Muscle of back (tissue), 13 donors: Measurements from ENCODE around the gene TSPY1. TPM values are rescaled to one million over a fixed set of nuclear protein-coding genes. Genes with fewer than 3 reads are reported as not detected.
"Not testable (repeated sequence)": the region's sequence is repeated elsewhere in the genome, so short reads cannot be mapped to it uniquely, and the experiment has no call there.

Source experiments
- DNase-seq, 3 donors: peaks; one replicate each; pipeline versions ENCODE4 v3.0.0 to v3.0.0-alpha.2; 2013
- long read RNA-seq, 9 donors: transcript quantifications; one replicate each; lab custom pipeline, GENCODE V29; 2026
- polyA plus RNA-seq, 10 donors: library from polyadenylated mRNA; unstranded; fragments of 120-200 nt; gene quantifications; one replicate each; pipeline ENCODE4 v1.2.1, GENCODE V29; 2013; ENCODE audit not compliant: insufficient read length in 10 of 10

The TSPY1 gene, protein sequence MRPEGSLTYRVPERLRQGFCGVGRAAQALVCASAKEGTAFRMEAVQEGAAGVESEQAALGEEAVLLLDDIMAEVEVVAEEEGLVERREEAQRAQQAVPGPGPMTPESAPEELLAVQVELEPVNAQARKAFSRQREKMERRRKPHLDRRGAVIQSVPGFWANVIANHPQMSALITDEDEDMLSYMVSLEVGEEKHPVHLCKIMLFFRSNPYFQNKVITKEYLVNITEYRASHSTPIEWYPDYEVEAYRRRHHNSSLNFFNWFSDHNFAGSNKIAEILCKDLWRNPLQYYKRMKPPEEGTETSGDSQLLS
- polyA plus RNA-seq = not detected
- long read RNA-seq, donor 1 = 0 reads
- long read RNA-seq, donor 2 = 0 reads
- long read RNA-seq, donor 3 = 0 reads
- long read RNA-seq, donor 4 = 0 reads
- long read RNA-seq, donor 5 = 0 reads
- long read RNA-seq, donor 6 = 0 reads
- long read RNA-seq, donor 7 = 0 reads
- long read RNA-seq, donor 8 = 0 reads
- long read RNA-seq, donor 9 = 0 reads

DNA sequence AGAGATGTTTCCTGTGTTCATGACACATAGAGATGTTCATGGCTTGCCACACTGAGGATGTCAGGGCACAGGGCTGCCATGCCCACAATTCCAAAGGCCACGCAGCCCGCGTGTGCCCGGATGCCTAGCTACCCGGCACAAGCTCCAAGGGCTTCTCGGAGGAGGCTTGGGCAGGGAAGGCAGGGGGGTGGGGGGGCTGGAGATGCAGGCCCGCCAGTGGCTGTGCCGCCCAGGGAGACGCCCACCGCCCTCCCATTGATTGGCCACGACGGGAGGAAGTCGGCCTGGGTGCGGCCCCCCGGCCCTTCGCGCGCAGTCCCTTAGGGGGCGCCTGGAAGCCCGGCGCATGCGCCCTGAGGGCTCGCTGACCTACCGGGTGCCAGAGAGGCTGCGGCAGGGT, at the start of gene TSPY1:
Gene TSPY1 (plus strand): TSS at position 301 of the 400 bp plus-strand sequence. CDS start 46 bp downstream, at position 347.
- not testable (repeated sequence) for DNase-seq

DNA sequence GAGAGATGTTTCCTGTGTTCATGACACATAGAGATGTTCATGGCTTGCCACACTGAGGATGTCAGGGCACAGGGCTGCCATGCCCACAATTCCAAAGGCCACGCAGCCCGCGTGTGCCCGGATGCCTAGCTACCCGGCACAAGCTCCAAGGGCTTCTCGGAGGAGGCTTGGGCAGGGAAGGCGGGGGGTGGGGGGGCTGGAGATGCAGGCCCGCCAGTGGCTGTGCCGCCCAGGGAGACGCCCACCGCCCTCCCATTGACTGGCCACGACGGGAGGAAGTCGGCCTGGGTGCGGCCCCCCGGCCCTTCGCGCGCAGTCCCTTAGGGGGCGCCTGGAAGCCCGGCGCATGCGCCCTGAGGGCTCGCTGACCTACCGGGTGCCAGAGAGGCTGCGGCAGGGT, 20.2 kb downstream of the TSPY1 start, which contains the start of gene TSPY9:
Gene TSPY9 (plus strand): TSS at position 301 of the 400 bp plus-strand sequence. CDS start 46 bp downstream, at position 347.
- not testable (repeated sequence) for DNase-seq

DNA sequence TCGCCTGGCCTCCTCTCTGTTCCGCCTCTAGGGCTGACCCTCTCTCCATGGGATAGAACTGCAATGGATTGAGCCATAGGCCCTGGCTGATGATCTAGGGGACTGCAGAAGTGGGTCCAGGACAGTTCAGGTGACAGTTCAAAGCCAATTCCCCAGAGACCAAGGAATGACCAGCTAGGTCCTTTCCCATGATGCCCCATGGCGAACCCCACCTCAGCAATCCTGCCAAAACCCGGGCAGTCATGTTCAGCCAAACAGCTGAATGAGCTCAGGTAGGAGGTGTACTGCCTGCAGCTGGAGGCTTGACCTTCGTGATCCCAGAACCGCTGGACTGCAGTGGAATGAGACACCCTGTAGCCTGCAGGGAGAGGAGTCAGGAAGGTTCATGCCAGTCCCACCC, 37.6 kb downstream of the TSPY1 start:
- DNase-seq = not testable (repeated sequence)

DNA sequence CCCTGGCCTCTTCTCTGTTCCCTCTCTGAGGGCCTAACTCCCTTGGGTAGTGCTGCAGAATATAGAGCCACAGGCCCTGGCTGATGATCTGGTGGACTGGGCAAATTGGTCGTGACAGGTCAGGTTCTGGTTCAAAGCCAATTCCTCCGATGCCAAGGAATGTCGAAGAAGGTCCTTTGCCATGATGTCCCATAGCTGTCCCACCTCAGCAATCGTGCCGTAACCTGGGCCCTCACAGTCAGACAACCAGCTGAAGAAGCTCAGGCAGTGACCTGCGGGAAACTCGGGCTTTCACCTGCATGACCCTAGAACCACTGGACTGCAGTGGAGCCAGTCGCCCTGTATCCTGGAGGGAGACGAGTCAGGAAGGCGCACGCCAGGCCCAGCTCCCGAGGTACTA, 49.5 kb downstream of the TSPY1 start:
- DNase-seq = not testable (repeated sequence)

Other genes with a start within 250 kb of the TSPY1 start
- not detected for gene TSPY4, start 129.5 kb upstream of the TSPY1 start, polyA plus RNA-seq
- not detected for gene TSPY8, start 109.2 kb upstream of the TSPY1 start, polyA plus RNA-seq
- gene TSPY3, start 68.5 kb upstream of the TSPY1 start, polyA plus RNA-seq = not detected
- not detected for gene TSPY9, start 20.3 kb downstream of the TSPY1 start, polyA plus RNA-seq
- gene TSPY10, start 60.9 kb downstream of the TSPY1 start, polyA plus RNA-seq = not detected